H9 (cell line): ENCODE results near the gene ASXL1. TPM values are rescaled to one million over a fixed set of nuclear protein-coding genes. Genes with fewer than 3 reads are reported as not detected.

Experiments used
- DNase-seq: peaks from one replicate; pipeline ENCODE4 v3.0.0-alpha.2; 2017
- H2AFZ ChIP-seq: one replicate; pipeline ENCODE4 v1.6.1; 2013; ENCODE audit warnings: mild to moderate bottlenecking, low read length, control low read depth, moderate library complexity
- H2AK5ac ChIP-seq: 2 replicates; pipeline ENCODE4 v1.6.1; 2013; ENCODE audit warnings: low read length, control low read depth, mixed read lengths; ENCODE audit not compliant: insufficient read length
- H2BK120ac ChIP-seq: one replicate; pipeline ENCODE4 v1.6.1; 2013; ENCODE audit warnings: low read depth, mild to moderate bottlenecking, low read length, control low read depth, inconsistent platforms; ENCODE audit not compliant: poor library complexity, severe bottlenecking
- H2BK12ac ChIP-seq: 2 replicates; pipeline ENCODE4 v1.6.1; 2013; ENCODE audit warnings: low read length, control low read depth, mixed read lengths, low read depth; ENCODE audit not compliant: insufficient read length
- H2BK15ac ChIP-seq: 2 replicates; pipeline ENCODE4 v1.6.1; 2013; ENCODE audit warnings: low read depth, low read length, control low read depth
- H2BK20ac ChIP-seq: one replicate; pipeline ENCODE4 v1.6.1; 2013; ENCODE audit warnings: low read depth, mild to moderate bottlenecking, low read length, control low read depth, inconsistent platforms; ENCODE audit not compliant: poor library complexity, severe bottlenecking
- H2BK5ac ChIP-seq: 2 replicates; pipeline ENCODE4 v1.6.1; 2013; ENCODE audit warnings: low read length, control low read depth, mixed read lengths; ENCODE audit not compliant: insufficient read length
- H3K14ac ChIP-seq: 2 replicates; pipeline ENCODE4 v1.6.1; 2013; ENCODE audit warnings: low read length, control low read depth; ENCODE audit not compliant: insufficient read depth
- H3K18ac ChIP-seq: 2 replicates; pipeline ENCODE4 v1.6.1; 2013; ENCODE audit warnings: low read depth, mild to moderate bottlenecking, mixed read lengths, low read length, control low read depth; ENCODE audit not compliant: insufficient read length
- H3K23ac ChIP-seq: 2 replicates; pipeline ENCODE4 v1.6.1; 2013; ENCODE audit warnings: low read length, control low read depth, mixed read lengths, low read depth; ENCODE audit not compliant: insufficient read length
- H3K23me2 ChIP-seq: 2 replicates; pipeline ENCODE4 v1.6.1; 2013; ENCODE audit warnings: low read depth, mild to moderate bottlenecking, mixed read lengths, low read length, control low read depth; ENCODE audit not compliant: insufficient read length, poor library complexity, severe bottlenecking
- H3K27ac ChIP-seq: 2 replicates; pipeline ENCODE4 v1.5.1; 2013; ENCODE audit warnings: low read length, control low read depth, mixed read lengths, low read depth; ENCODE audit not compliant: insufficient read length
- H3K27me3 ChIP-seq: 2 replicates; pipeline ENCODE4 v1.6.1; 2013; ENCODE audit warnings: low read length, control low read depth, inconsistent platforms; ENCODE audit not compliant: insufficient read depth
- H3K4ac ChIP-seq: 2 replicates; pipeline ENCODE4 v1.6.1; 2013; ENCODE audit warnings: low read depth, mild to moderate bottlenecking, control low read depth, inconsistent platforms, low read length, moderate library complexity
- H3K4me1 ChIP-seq: 2 replicates; pipeline ENCODE4 v1.6.1; 2013; ENCODE audit warnings: low read length, control low read depth, inconsistent platforms; ENCODE audit not compliant: insufficient read depth
- H3K4me2 ChIP-seq: 2 replicates; pipeline ENCODE4 v1.6.1; 2013; ENCODE audit warnings: low read length, control low read depth, mixed read lengths; ENCODE audit not compliant: insufficient read length, insufficient read depth
- H3K56ac ChIP-seq: 2 replicates; pipeline ENCODE4 v1.6.1; 2013; ENCODE audit warnings: low read depth, mild to moderate bottlenecking, mixed read lengths, low read length, control low read depth; ENCODE audit not compliant: insufficient read length
- H3K79me1 ChIP-seq: 2 replicates; pipeline ENCODE4 v1.6.1; 2013; ENCODE audit warnings: low read depth, mild to moderate bottlenecking, moderate library complexity, low read length, control low read depth, inconsistent platforms; ENCODE audit not compliant: insufficient read depth, poor library complexity, severe bottlenecking
- H3K79me2 ChIP-seq: 2 replicates; pipeline ENCODE4 v1.6.1; 2013; ENCODE audit warnings: low read length, control low read depth, inconsistent platforms; ENCODE audit not compliant: insufficient read depth
- H3K9ac ChIP-seq: 2 replicates; pipeline ENCODE4 v1.6.1; 2013; ENCODE audit warnings: low read length, control low read depth, mixed read lengths; ENCODE audit not compliant: insufficient read length; ENCODE audit errors: extremely low read depth
- H3K9me3 ChIP-seq: one replicate; pipeline ENCODE4 v1.6.1; 2013; ENCODE audit warnings: low read depth, low read length, inconsistent platforms; ENCODE audit not compliant: control insufficient read depth
- H3T11ph ChIP-seq: one replicate; pipeline ENCODE4 v1.6.1; 2013; ENCODE audit warnings: mild to moderate bottlenecking, low read length, control low read depth, inconsistent platforms
- H4K20me1 ChIP-seq: one replicate; pipeline ENCODE4 v1.6.1; 2013; ENCODE audit not compliant: control insufficient read depth, insufficient read length, insufficient read depth
- H4K5ac ChIP-seq: 2 replicates; pipeline ENCODE4 v1.6.1; 2013; ENCODE audit warnings: low read depth, mild to moderate bottlenecking, mixed read lengths, low read length, control low read depth; ENCODE audit not compliant: insufficient read length
- H4K8ac ChIP-seq: replicated peaks from 2 replicates; pipeline ENCODE4 v1.6.1; 2013; ENCODE audit warnings: low read length, control low read depth, mixed read lengths, low read depth; ENCODE audit not compliant: insufficient read length
- H4K91ac ChIP-seq: 2 replicates; pipeline ENCODE4 v1.6.1; 2013; ENCODE audit warnings: low read depth, mild to moderate bottlenecking, moderate library complexity, mixed read lengths, low read length, control low read depth; ENCODE audit not compliant: insufficient read length
- H3K27ac Mint-ChIP-seq, 3 experiments: 2 replicates in 2 of 3; 3 replicates in 1 of 3; pipeline ENCODE4 v1.8.0; 2020 to 2021; ENCODE audit warnings: mixed read lengths in 3 of 3, mild to moderate bottlenecking in 1 of 3, moderate library complexity in 1 of 3
- H3K27me3 Mint-ChIP-seq: 2 replicates; pipeline ENCODE4 v1.8.0; 2021; ENCODE audit warnings: low read depth, mild to moderate bottlenecking, moderate library complexity, mixed read lengths
- H3K36me3 Mint-ChIP-seq, 3 experiments: 2 replicates in 2 of 3; 3 replicates in 1 of 3; pipeline ENCODE4 v1.8.0; 2020 to 2021; ENCODE audit warnings: low read depth in 3 of 3, mixed read lengths in 3 of 3; ENCODE audit not compliant: insufficient read depth in 1 of 3
- H3K4me1 Mint-ChIP-seq, 2 experiments: 2 replicates each; pipeline ENCODE4 v1.8.0; 2020; ENCODE audit warnings: mixed read lengths in 2 of 2
- H3K4me3 Mint-ChIP-seq, 2 experiments: 2 replicates in 1 of 2; 3 replicates in 1 of 2; pipeline ENCODE4 v1.8.0; 2020 to 2021; ENCODE audit warnings: mild to moderate bottlenecking in 2 of 2, mixed read lengths in 2 of 2, moderate library complexity in 1 of 2
- H3K9me3 Mint-ChIP-seq, 2 experiments: 2 replicates in 1 of 2; 3 replicates in 1 of 2; pipeline ENCODE4 v1.8.0; 2020; ENCODE audit warnings: mild to moderate bottlenecking in 2 of 2, mixed read lengths in 2 of 2, moderate library complexity in 1 of 2
- CTCF ChIP-seq: fragments of 200-600 bp; sonication (generic); conservative IDR thresholded peaks from 3 replicates; pipeline ENCODE4 v1.8.0; 2021; ENCODE audit warnings: antibody characterized with exemption, mild to moderate bottlenecking
- WGBS: extraction: QIAGEN DNeasy Blood & Tissue Kit; methylation state at CpG from one replicate; pipeline ENCODE4 v1.1.7; 2013; ENCODE audit warnings: missing lambda C conversion rate, low lambda C conversion rate, mixed read lengths; ENCODE audit not compliant: insufficient read length; ENCODE audit errors: extremely low coverage; 5-methylcytosine and 5-hydroxymethylcytosine counted together
- total RNA-seq: library from RNA; stranded (reverse); gene quantifications from 2 replicates; pipeline ENCODE4 v1.2.1, GENCODE V29; 2021

The ASXL1 gene
- total RNA-seq, 1 experiment from 2014 or later: 39.5 TPM

GRCh38 chr20:32451340-32451681 lies 93.2 kb downstream of the ASXL1 start:
- no peaks in the 10 kb centered on the region for H3K79me2 ChIP-seq
- no peak overlapping the region for H2BK5ac ChIP-seq
- H3K4me1 ChIP-seq: no peaks in the 10 kb centered on the region
- no peak overlapping the region for H2AK5ac ChIP-seq
- no peak overlapping the region for H3K4ac ChIP-seq
- no peak overlapping the region for H2BK20ac ChIP-seq
- no peak overlapping the region for H3K4me2 ChIP-seq
- Mint-ChIP-seq H3K36me3 (peaks cover 23 to 75% (median 60%) of the 10 kb centered on the region in 3 experiments), H3K27ac (peak overlapping the region in 2 of 3 experiments; percentile 8 to 89; a peak in 2 of 7 replicates), H3K4me3 (no peak overlapping the region), H3K9me3 (no peaks in the 10 kb centered on the region), H3K4me1 (no peaks in the 10 kb centered on the region), H3K27me3 (no peaks in the 10 kb centered on the region)
- H2BK15ac ChIP-seq: no peak overlapping the region
- no peak overlapping the region for H4K8ac ChIP-seq
- H4K20me1 ChIP-seq: no peaks in the 10 kb centered on the region
- H4K5ac ChIP-seq: no peak overlapping the region
- no peak overlapping the region for H3K18ac ChIP-seq
- H2BK120ac ChIP-seq: no peak overlapping the region
- no peak overlapping the region for H3K14ac ChIP-seq
- no peak for TF ChIP-seq CTCF
- no peak overlapping the region for H3K56ac ChIP-seq
- H2AFZ ChIP-seq: no peak overlapping the region
- H4K91ac ChIP-seq: no peak overlapping the region
- no CpG with 5 or more reads among the region's 8 CpGs for WGBS
- no peaks in the 10 kb centered on the region for H3K27me3 ChIP-seq
- H3K23ac ChIP-seq: no peak overlapping the region
- DNase-seq: no peak
- no peak overlapping the region for H3K9ac ChIP-seq
- no peaks in the 10 kb centered on the region for H3K9me3 ChIP-seq
- H3K79me1 ChIP-seq: no peaks in the 10 kb centered on the region
- no peak overlapping the region for H3K27ac ChIP-seq
- H3T11ph ChIP-seq: no peak overlapping the region
- H2BK12ac ChIP-seq: no peak overlapping the region
- no peaks in the 10 kb centered on the region for H3K23me2 ChIP-seq
